HCT116 (cell line): ENCODE measurements around the gene WSCD2. TPM values are rescaled to one million over a fixed set of nuclear protein-coding genes. Genes with fewer than 3 reads are reported as not detected.

ENCODE experiments used
- ATAC-seq: fragments of 200-7000 bp; cut with Tn5 transposase; 2 replicates; pipeline ENCODE4 v1.9.1; 2020; ENCODE audit warnings: mild to moderate bottlenecking, moderate library complexity
- BruUV-seq: library from RNA; stranded (reverse); fragments of 400-500 nt; replicated peaks from 2 replicates; lab custom pipeline; 2021; lab: Mats Ljungman, UMichigan
- CTCF ChIA-PET: fragments of 300-600 bp; sonication (Branson Sonifier 250); formaldehyde crosslinking; loops from one replicate; lab custom pipeline; 2021; ENCODE audit warnings: antibody characterized with exemption; lab: Charles Lee
- POLR2A ChIA-PET: fragments of 300-600, 350-600 bp; sonication (Branson Sonifier 250); formaldehyde crosslinking; loops from one replicate; lab custom pipeline; 2021; ENCODE audit warnings: antibody characterized with exemption; lab: Charles Lee
- RAD21 ChIA-PET, 2 experiments: fragments of 300-600 bp; sonication (Branson Sonifier 250); formaldehyde crosslinking; loops; one replicate each; lab custom pipeline; 2023; ENCODE audit warnings: low total read pairs in 2 of 2; ENCODE audit not compliant: uncharacterized antibody in 2 of 2, unreplicated experiment in 2 of 2, low non-redundant PET in 1 of 2; lab: Charles Lee
- DNase-seq: peaks from one replicate; pipeline ENCODE4 v3.0.0-alpha.2; 2010; ENCODE audit warnings: low read depth, low spot score
- H2AFZ ChIP-seq: fragments of 200-600 bp; shearing (Covaris generic), sonication (generic); 2 replicates; pipeline ENCODE4 v1.6.1; 2017; ENCODE audit warnings: low read depth, mixed run types, mixed read lengths, antibody characterized with exemption, low read length; ENCODE audit not compliant: poor library complexity, severe bottlenecking
- H3K27ac ChIP-seq: 2 replicates; pipeline ENCODE4 v1.5.1; 2012; ENCODE audit warnings: low read depth, low read length
- H3K27me3 ChIP-seq: fragments of 200-600 bp; sonication (generic); 2 replicates; pipeline ENCODE4 v1.6.1; 2016; ENCODE audit warnings: mixed run types, low read length, mixed read lengths; ENCODE audit not compliant: insufficient read depth
- H3K36me3 ChIP-seq, 2 experiments: fragments of 200-500 bp in 1 of 2; fragments of 200-600 bp in 1 of 2; sonication (Bioruptor generic) in 1 of 2; sonication (generic) in 1 of 2; 2 replicates each; pipeline versions ENCODE4 v1.5.1 to v1.6.1; 2014 to 2016; ENCODE audit warnings: low read length in 2 of 2, inconsistent platforms in 1 of 2, mixed read lengths in 1 of 2, mixed run types in 1 of 2; ENCODE audit not compliant: insufficient read depth in 2 of 2, control insufficient read depth in 1 of 2
- H3K4me1 ChIP-seq, 2 experiments: fragments of 200-600 bp in 1 of 2; sonication (generic) in 1 of 2; 2 replicates each; pipeline versions ENCODE4 v1.5.1 to v1.6.1; 2012 to 2017; ENCODE audit warnings: low read length in 2 of 2, inconsistent platforms in 1 of 2, mild to moderate bottlenecking in 1 of 2, mixed read lengths in 1 of 2, mixed run types in 1 of 2, moderate library complexity in 1 of 2; ENCODE audit not compliant: insufficient read depth in 2 of 2, control insufficient read depth in 1 of 2
- H3K4me2 ChIP-seq: fragments of 200-600 bp; sonication (generic); 2 replicates; pipeline ENCODE4 v1.6.1; 2017; ENCODE audit warnings: mixed run types, low read length, mixed read lengths
- H3K4me3 ChIP-seq, 2 experiments: fragments of 200-600 bp in 1 of 2; sonication (generic) in 1 of 2; replicated peaks in 1 of 2; 2 replicates each; pipeline ENCODE4 v1.5.1; 2011 to 2016; ENCODE audit warnings: low read length in 2 of 2, control low read depth in 1 of 2, low read depth in 1 of 2, mild to moderate bottlenecking in 1 of 2, mixed read lengths in 1 of 2, mixed run types in 1 of 2
- H3K79me2 ChIP-seq: fragments of 200-600 bp; sonication (generic); 2 replicates; pipeline ENCODE4 v1.6.1; 2017; ENCODE audit warnings: mild to moderate bottlenecking, mixed run types, low read length, moderate library complexity, mixed read lengths; ENCODE audit not compliant: insufficient read depth
- H3K9ac ChIP-seq: fragments of 200-600 bp; sonication (generic); 2 replicates; pipeline ENCODE4 v1.6.1; 2016; ENCODE audit warnings: low read length, mixed read lengths
- H3K9me2 ChIP-seq: fragments of 200-600 bp; sonication (generic), shearing (Covaris generic); 2 replicates; pipeline ENCODE4 v1.6.1; 2017; ENCODE audit warnings: mixed run types, mild to moderate bottlenecking, moderate library complexity; ENCODE audit not compliant: insufficient read depth
- H3K9me3 ChIP-seq, 2 experiments: fragments of 200-500 bp in 1 of 2; fragments of 200-600 bp in 1 of 2; sonication (Bioruptor generic) in 1 of 2; sonication (generic) in 1 of 2; 2 replicates each; pipeline ENCODE4 v1.6.1; 2014 to 2017; ENCODE audit warnings: low read length in 2 of 2, mixed read lengths in 2 of 2, inconsistent platforms in 1 of 2, low read depth in 1 of 2, mild to moderate bottlenecking in 1 of 2, mixed run types in 1 of 2, moderate library complexity in 1 of 2; ENCODE audit not compliant: control insufficient read depth in 1 of 2, insufficient read depth in 1 of 2
- H4K20me1 ChIP-seq: fragments of 200-600 bp; sonication (generic), shearing (Covaris generic); 2 replicates; pipeline ENCODE4 v1.6.1; 2017; ENCODE audit warnings: mixed run types, mild to moderate bottlenecking, moderate library complexity; ENCODE audit not compliant: insufficient read depth
- CBX3 ChIP-seq: IDR thresholded peaks from 2 replicates; pipeline ENCODE4 v1.6.1; 2012; ENCODE audit warnings: low read depth
- EGR1 ChIP-seq: IDR thresholded peaks from 2 replicates; pipeline ENCODE4 v1.6.1; 2012; ENCODE audit warnings: low read depth
- ELF1 ChIP-seq: IDR thresholded peaks from 2 replicates; pipeline ENCODE4 v1.6.1; 2012; ENCODE audit warnings: low read depth, borderline replicate concordance
- FOSL1 ChIP-seq: IDR thresholded peaks from 2 replicates; pipeline ENCODE4 v1.6.1; 2012; ENCODE audit warnings: low read depth
- JUND ChIP-seq: IDR thresholded peaks from 2 replicates; pipeline ENCODE4 v1.6.1; 2012
- RAD21 ChIP-seq: IDR thresholded peaks from 2 replicates; pipeline ENCODE4 v1.6.1; 2012; ENCODE audit warnings: low read depth, mild to moderate bottlenecking
- SIN3A ChIP-seq: IDR thresholded peaks from 2 replicates; pipeline ENCODE4 v1.6.1; 2012; ENCODE audit warnings: low read depth
- YY1 ChIP-seq: IDR thresholded peaks from 2 replicates; pipeline ENCODE4 v1.6.1; 2011; ENCODE audit warnings: low read length, low read depth, moderate library complexity, mild to moderate bottlenecking; ENCODE audit not compliant: insufficient replicate concordance; ENCODE audit errors: extremely low read depth
- ZNF274 ChIP-seq: fragments of 200-500 bp; sonication (Bioruptor generic); IDR thresholded peaks from 2 replicates; pipeline ENCODE4 v1.6.1; 2014; ENCODE audit warnings: mild to moderate bottlenecking, low read depth, low read length, inconsistent platforms
- intact Hi-C: fragments of 100-400 bp; cut with micrococcal nuclease; formaldehyde crosslinking; loops from 2 replicates; pipeline ENCODE4 v1.10.0; 2022
- total RNA-seq: library from RNA; stranded (reverse); gene quantifications from one replicate; pipeline ENCODE4 v1.2.1, GENCODE V29; 2021; ENCODE audit not compliant: unreplicated experiment
- TF ChIP-seq, protein P1 (sequence below), 3 experiments: fragments of 200-600 bp in 1 of 3; sonication (generic) in 1 of 3; IDR thresholded peaks in 2 of 3; conservative IDR thresholded peaks in 1 of 3; 2 replicates each; pipeline ENCODE4 v1.5.1; 2012 to 2017; ENCODE audit warnings: low read depth in 2 of 3, low read length in 2 of 3, antibody characterized with exemption in 1 of 3, borderline replicate concordance in 1 of 3, control low read depth in 1 of 3, mild to moderate bottlenecking in 1 of 3, mixed read lengths in 1 of 3, mixed run types in 1 of 3, moderate library complexity in 1 of 3; ENCODE audit not compliant: insufficient read depth in 1 of 3
- TF ChIP-seq, protein P2 (sequence below): IDR thresholded peaks from 2 replicates; pipeline ENCODE4 v1.6.1; 2012

The WSCD2 gene
- total RNA-seq, 1 experiment from 2014 or later, result 0.05 TPM

DNA sequence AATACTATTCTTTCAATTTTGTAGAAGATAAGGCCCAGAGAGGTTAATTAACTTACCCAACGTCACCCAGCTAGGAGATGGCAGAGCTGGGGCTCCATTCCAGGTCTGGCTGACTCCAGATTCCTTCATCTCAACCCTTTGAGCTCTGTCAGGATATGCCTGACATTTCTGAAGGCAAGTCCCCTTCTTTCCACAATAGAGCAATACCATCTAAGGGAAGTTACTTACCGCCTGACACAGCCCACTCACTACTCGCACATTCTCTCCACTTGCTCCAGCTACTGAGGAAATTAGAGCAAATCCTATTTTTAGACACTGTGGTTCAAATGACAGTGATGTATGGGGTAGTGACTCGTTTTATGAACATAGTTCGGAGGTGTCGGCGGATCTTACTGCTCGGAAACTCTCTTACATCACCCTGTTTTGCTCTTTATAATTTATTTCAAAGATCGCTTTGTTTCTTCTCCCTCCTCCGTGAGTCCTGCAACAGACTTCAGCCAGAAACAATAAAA, 2.0 kb upstream of the WSCD2 start:
- POLR2A ChIA-PET, result no interaction called here
- Histone ChIP-seq H3K27ac (no peak overlapping the region), H3K9me2 (no peaks in the 10 kb centered on the region), H3K79me2 (no peaks in the 10 kb centered on the region), H4K20me1 (no peaks in the 10 kb centered on the region), H3K4me1 (peaks cover 0 to 8% of the 10 kb centered on the region in 2 experiments; a peak in 2 of 4 replicates), H3K4me2 (no peak overlapping the region), H3K4me3 (no peak overlapping the region), H3K9me3 (no peaks in the 10 kb centered on the region), H3K9ac (no peak overlapping the region), H2AFZ (no peak overlapping the region), H3K36me3 (no peaks in the 10 kb centered on the region), H3K27me3 (peaks cover 69% of the 10 kb centered on the region)
- ATAC-seq (no peak), DNase-seq (no peak)
- TF ChIP-seq RAD21 (no peak), ZNF274 (no peak), SIN3A (no peak), YY1 (no peak), JUND (no peak), ELF1 (no peak), FOSL1 (no peak), CBX3 (no peak), EGR1 (no peak)
- TF ChIP-seq, protein P1, sequence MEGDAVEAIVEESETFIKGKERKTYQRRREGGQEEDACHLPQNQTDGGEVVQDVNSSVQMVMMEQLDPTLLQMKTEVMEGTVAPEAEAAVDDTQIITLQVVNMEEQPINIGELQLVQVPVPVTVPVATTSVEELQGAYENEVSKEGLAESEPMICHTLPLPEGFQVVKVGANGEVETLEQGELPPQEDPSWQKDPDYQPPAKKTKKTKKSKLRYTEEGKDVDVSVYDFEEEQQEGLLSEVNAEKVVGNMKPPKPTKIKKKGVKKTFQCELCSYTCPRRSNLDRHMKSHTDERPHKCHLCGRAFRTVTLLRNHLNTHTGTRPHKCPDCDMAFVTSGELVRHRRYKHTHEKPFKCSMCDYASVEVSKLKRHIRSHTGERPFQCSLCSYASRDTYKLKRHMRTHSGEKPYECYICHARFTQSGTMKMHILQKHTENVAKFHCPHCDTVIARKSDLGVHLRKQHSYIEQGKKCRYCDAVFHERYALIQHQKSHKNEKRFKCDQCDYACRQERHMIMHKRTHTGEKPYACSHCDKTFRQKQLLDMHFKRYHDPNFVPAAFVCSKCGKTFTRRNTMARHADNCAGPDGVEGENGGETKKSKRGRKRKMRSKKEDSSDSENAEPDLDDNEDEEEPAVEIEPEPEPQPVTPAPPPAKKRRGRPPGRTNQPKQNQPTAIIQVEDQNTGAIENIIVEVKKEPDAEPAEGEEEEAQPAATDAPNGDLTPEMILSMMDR (IDR thresholded peaks at IDR 0.05 in 2 of 3, conservative IDR thresholded peaks at IDR 0.05 in 1 of 3; ENCODE audit: borderline replicate concordance in 1 of 3, insufficient read depth in 1 of 3, low read depth in 2 of 3, low read length in 2 of 3), result no peak
- TF ChIP-seq, protein P2, sequence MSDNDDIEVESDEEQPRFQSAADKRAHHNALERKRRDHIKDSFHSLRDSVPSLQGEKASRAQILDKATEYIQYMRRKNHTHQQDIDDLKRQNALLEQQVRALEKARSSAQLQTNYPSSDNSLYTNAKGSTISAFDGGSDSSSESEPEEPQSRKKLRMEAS, result no peak
- RAD21 ChIA-PET, result no interaction called here
- no TSS peak for BruUV-seq
- CTCF ChIA-PET, result no interaction called here
- intact Hi-C loops, result no loop called here
